Measurements from ENCODE around the gene ERMAP. TPM values are rescaled to one million over a fixed set of nuclear protein-coding genes. Genes with fewer than 3 reads are reported as not detected.

Gene ERMAP
- total and polyA plus RNA-seq, 4 experiments from 2014 or later = 2.0 to 8.6 (median 5.3) TPM

DNA sequence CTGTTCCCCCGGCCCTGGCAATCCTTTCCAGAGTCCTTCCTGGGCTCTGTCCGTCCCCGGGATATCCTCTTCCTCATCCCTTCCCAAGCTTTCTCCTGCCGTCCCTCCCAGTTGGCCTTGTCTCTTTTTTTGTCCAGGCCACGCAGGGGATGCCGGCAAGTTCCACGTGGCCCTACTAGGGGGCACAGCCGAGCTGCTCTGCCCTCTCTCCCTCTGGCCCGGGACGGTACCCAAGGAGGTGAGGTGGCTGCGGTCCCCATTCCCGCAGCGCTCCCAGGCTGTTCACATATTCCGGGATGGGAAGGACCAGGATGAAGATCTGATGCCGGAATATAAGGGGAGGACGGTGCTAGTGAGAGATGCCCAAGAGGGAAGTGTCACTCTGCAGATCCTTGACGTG is 13.7 kb downstream of the ERMAP start:
- H3K4me3 ChIP-seq (ENCODE audit: low read length in 2 of 2) = no peak overlapping the region
- no peaks in the 10 kb centered on the region for H3K9me3 ChIP-seq (ENCODE audit: control insufficient read depth in 1 of 2, low read length in 2 of 2)
- intact Hi-C loops (cut with micrococcal nuclease) = no loop called here
- no peaks in the 10 kb centered on the region for H3K36me3 ChIP-seq (ENCODE audit: insufficient read depth, low read length)
- Mint-ChIP-seq H3K27ac (no peak overlapping the region), H3K9me3 (no peaks in the 10 kb centered on the region), H3K4me1 (no peaks in the 10 kb centered on the region), H3K36me3 (peaks cover 0 to 16% of the 10 kb centered on the region in 2 donors), H3K27me3 (no peaks in the 10 kb centered on the region), H3K4me3 (no peak overlapping the region)
- no peak for DNase-seq
- ChIA-PET POLR2A (ENCODE audit: partially characterized antibody) (no interaction called here), CTCF (ENCODE audit: partially characterized antibody) (interaction anchor here (0.6 to 1.9 kb wide), 3 partner anchors 10 to 201 kb away, joined by 3 to 6 read pairs (median 3); partner anchors contain the start of gene ZNF691)
- H3K27ac ChIP-seq (ENCODE audit: low read depth, low read length) = no peak overlapping the region
- no peaks in the 10 kb centered on the region for H3K4me1 ChIP-seq (ENCODE audit: insufficient read depth, low read length)
- H3K27me3 ChIP-seq (ENCODE audit: insufficient read depth, low read length) = no peaks in the 10 kb centered on the region

DNA sequence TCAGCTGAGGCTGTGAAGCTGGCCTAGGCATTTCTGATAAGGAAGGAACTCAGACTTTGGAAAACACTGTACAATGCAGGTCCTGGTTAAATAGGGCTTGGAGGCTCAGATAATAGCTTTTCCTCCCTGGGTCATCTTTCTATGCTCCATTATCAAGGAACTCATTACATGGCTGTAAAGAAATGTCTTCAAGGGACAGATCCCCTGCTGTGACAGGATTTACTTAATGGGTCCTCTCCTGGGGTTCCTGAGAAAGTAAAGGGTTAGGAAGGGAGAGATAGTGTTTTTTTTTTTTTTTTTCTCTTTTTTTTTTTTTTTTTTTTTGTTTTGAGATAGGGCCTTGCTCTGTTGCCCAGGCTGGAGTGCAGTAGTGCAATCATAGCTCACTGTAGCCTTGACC is 14.4 kb downstream of the ERMAP start:
- H3K27me3 ChIP-seq (ENCODE audit: insufficient read depth, low read length) = no peaks in the 10 kb centered on the region
- ChIA-PET POLR2A (ENCODE audit: partially characterized antibody) (interaction anchor here (2.4 kb wide), 1 partner anchor 16 kb away, joined by 8 read pairs; the partner anchor contains the start of gene ZNF691), CTCF (ENCODE audit: partially characterized antibody) (interaction anchor here (0.6 to 1.9 kb wide), 4 partner anchors 9 to 200 kb away, joined by 3 to 6 read pairs (median 3); partner anchors contain the start of gene ZNF691)
- H3K27ac Mint-ChIP-seq = no peak overlapping the region
- peaks cover 0 to 23% of the 10 kb centered on the region in 2 donors for H3K36me3 Mint-ChIP-seq
- no peaks in the 10 kb centered on the region for H3K4me1 ChIP-seq (ENCODE audit: insufficient read depth, low read length)
- DNase-seq = no peak
- H3K9me3 Mint-ChIP-seq = no peaks in the 10 kb centered on the region
- H3K9me3 ChIP-seq (ENCODE audit: control insufficient read depth in 1 of 2, low read length in 2 of 2) = no peaks in the 10 kb centered on the region
- no peaks in the 10 kb centered on the region for H3K27me3 Mint-ChIP-seq
- H3K27ac ChIP-seq (ENCODE audit: low read depth, low read length) = no peak overlapping the region
- H3K4me1 Mint-ChIP-seq = no peaks in the 10 kb centered on the region
- intact Hi-C loops (cut with micrococcal nuclease) = no loop called here
- no peak overlapping the region for H3K4me3 ChIP-seq (ENCODE audit: low read length in 2 of 2)
- no peak overlapping the region for H3K4me3 Mint-ChIP-seq
- H3K36me3 ChIP-seq (ENCODE audit: insufficient read depth, low read length) = no peaks in the 10 kb centered on the region

GRCh38 chr1:42832641-42833240 is 15.8 kb downstream of the ERMAP start:
- H3K4me1 Mint-ChIP-seq = no peaks in the 10 kb centered on the region
- no peaks in the 10 kb centered on the region for H3K27me3 ChIP-seq (ENCODE audit: insufficient read depth, low read length)
- H3K27ac Mint-ChIP-seq = no peak overlapping the region
- DNase-seq = no peak
- intact Hi-C loops (cut with micrococcal nuclease) = no loop called here
- no peaks in the 10 kb centered on the region for H3K9me3 ChIP-seq (ENCODE audit: control insufficient read depth in 1 of 2, low read length in 2 of 2)
- H3K4me3 ChIP-seq (ENCODE audit: low read length in 2 of 2) = no peak overlapping the region
- no peak overlapping the region for H3K4me3 Mint-ChIP-seq
- H3K4me1 ChIP-seq (ENCODE audit: insufficient read depth, low read length) = no peaks in the 10 kb centered on the region
- H3K27me3 Mint-ChIP-seq = no peaks in the 10 kb centered on the region
- ChIA-PET CTCF (ENCODE audit: partially characterized antibody) (interaction anchor here (1.1 kb wide), 1 partner anchor 13 kb away, joined by 4 read pairs; the partner anchor contains the start of gene ZNF691), POLR2A (ENCODE audit: partially characterized antibody) (interaction anchor here (2.4 kb wide), 1 partner anchor 14 kb away, joined by 8 read pairs; the partner anchor contains the start of gene ZNF691)
- no peak overlapping the region for H3K27ac ChIP-seq (ENCODE audit: low read depth, low read length)
- H3K36me3 ChIP-seq (ENCODE audit: insufficient read depth, low read length) = no peaks in the 10 kb centered on the region
- H3K9me3 Mint-ChIP-seq = no peaks in the 10 kb centered on the region
- peaks cover 0 to 23% of the 10 kb centered on the region in 2 donors for H3K36me3 Mint-ChIP-seq

DNA sequence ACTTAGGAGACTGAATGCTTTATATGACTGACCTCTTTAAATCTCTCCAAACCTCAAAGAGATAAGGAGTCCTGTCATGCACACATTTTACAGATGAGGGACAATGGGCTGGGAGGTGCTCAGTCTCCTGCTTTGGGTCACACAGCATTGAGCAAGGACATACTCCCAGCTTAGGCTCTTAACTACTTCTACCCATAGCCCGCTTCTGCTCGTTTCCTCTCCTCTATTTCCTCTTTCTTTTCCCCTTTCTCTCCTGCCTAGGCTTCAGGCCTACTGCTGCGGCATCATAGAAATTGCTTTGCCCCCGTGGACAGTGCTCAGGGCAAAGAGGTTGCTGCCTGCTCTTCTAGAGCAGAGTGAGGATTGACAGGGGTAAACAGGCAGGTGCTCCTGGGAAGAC is 17.1 kb downstream of the ERMAP start:
- Histone ChIP-seq H3K36me3 (ENCODE audit: insufficient read depth, low read length) (no peaks in the 10 kb centered on the region), H3K27ac (ENCODE audit: low read depth, low read length) (no peak overlapping the region), H3K4me1 (ENCODE audit: insufficient read depth, low read length) (no peaks in the 10 kb centered on the region), H3K27me3 (ENCODE audit: insufficient read depth, low read length) (no peaks in the 10 kb centered on the region), H3K9me3 (ENCODE audit: control insufficient read depth in 1 of 2, low read length in 2 of 2) (no peaks in the 10 kb centered on the region), H3K4me3 (ENCODE audit: low read length in 2 of 2) (no peak overlapping the region)
- intact Hi-C loops (cut with micrococcal nuclease) = no loop called here
- ChIA-PET CTCF (ENCODE audit: partially characterized antibody) (interaction anchor here (1.1 kb wide), 1 partner anchor 12 kb away, joined by 4 read pairs; the partner anchor contains the start of gene ZNF691), POLR2A (ENCODE audit: partially characterized antibody) (no interaction called here)
- no peaks in the 10 kb centered on the region for H3K4me1 Mint-ChIP-seq
- no peak overlapping the region for H3K4me3 Mint-ChIP-seq
- DNase-seq = no peak
- peaks cover 0 to 23% of the 10 kb centered on the region in 2 donors for H3K36me3 Mint-ChIP-seq
- no peaks in the 10 kb centered on the region for H3K9me3 Mint-ChIP-seq
- H3K27ac Mint-ChIP-seq = no peak overlapping the region
- no peaks in the 10 kb centered on the region for H3K27me3 Mint-ChIP-seq

GRCh38 chr1:42834803-42835202 is 17.9 kb downstream of the ERMAP start:
- Mint-ChIP-seq H3K36me3 (peaks cover 0 to 20% of the 10 kb centered on the region in 2 donors), H3K4me1 (no peaks in the 10 kb centered on the region), H3K27ac (no peak overlapping the region), H3K9me3 (no peaks in the 10 kb centered on the region), H3K27me3 (no peaks in the 10 kb centered on the region), H3K4me3 (no peak overlapping the region)
- H3K27ac ChIP-seq (ENCODE audit: low read depth, low read length) = no peak overlapping the region
- DNase-seq = no peak
- intact Hi-C loops (cut with micrococcal nuclease) = no loop called here
- no peaks in the 10 kb centered on the region for H3K27me3 ChIP-seq (ENCODE audit: insufficient read depth, low read length)
- no peaks in the 10 kb centered on the region for H3K36me3 ChIP-seq (ENCODE audit: insufficient read depth, low read length)
- ChIA-PET CTCF (ENCODE audit: partially characterized antibody) (interaction anchor here (2.1 kb wide), 1 partner anchor 12 kb away, joined by 9 read pairs; the partner anchor contains the start of gene ZNF691), POLR2A (ENCODE audit: partially characterized antibody) (interaction anchor here (1.8 kb wide), 1 partner anchor 11 kb away, joined by 6 read pairs; the partner anchor contains the start of gene ZNF691)
- no peak overlapping the region for H3K4me3 ChIP-seq (ENCODE audit: low read length in 2 of 2)
- no peaks in the 10 kb centered on the region for H3K4me1 ChIP-seq (ENCODE audit: insufficient read depth, low read length)
- H3K9me3 ChIP-seq (ENCODE audit: control insufficient read depth in 1 of 2, low read length in 2 of 2) = no peaks in the 10 kb centered on the region

DNA sequence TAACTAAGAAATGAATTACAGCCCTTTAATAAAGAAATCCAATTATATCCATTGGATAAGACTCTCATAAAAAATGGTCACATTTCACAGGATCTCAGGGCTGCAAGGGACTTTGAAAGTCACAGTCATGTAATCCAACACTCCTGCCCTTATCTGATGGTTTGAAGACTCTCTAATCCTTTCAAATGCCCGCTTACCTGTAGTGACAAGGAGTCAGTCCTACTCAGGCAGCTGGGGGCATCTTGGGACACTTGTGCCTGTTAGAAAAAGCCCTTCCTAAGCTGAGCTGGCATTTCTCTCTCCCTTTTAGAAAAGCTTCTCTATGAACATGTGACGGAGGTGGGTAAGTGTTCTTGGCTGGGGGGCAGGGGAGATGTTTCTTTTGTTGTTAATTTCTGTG is 18.5 kb downstream of the ERMAP start:
- Histone ChIP-seq H3K4me3 (ENCODE audit: low read length in 2 of 2) (no peak overlapping the region), H3K27ac (ENCODE audit: low read depth, low read length) (no peak overlapping the region), H3K27me3 (ENCODE audit: insufficient read depth, low read length) (no peaks in the 10 kb centered on the region), H3K36me3 (ENCODE audit: insufficient read depth, low read length) (no peaks in the 10 kb centered on the region), H3K9me3 (ENCODE audit: control insufficient read depth in 1 of 2, low read length in 2 of 2) (no peaks in the 10 kb centered on the region), H3K4me1 (ENCODE audit: insufficient read depth, low read length) (no peaks in the 10 kb centered on the region)
- POLR2A ChIA-PET (ENCODE audit: partially characterized antibody) = interaction anchor here (0.7 to 1.8 kb wide), 2 partner anchors 10 to 18 kb away, joined by 3 to 6 read pairs; partner anchors contain the start of gene ZNF691
- H3K4me1 Mint-ChIP-seq = no peaks in the 10 kb centered on the region
- H3K4me3 Mint-ChIP-seq = no peak overlapping the region
- no peaks in the 10 kb centered on the region for H3K27me3 Mint-ChIP-seq
- CTCF ChIA-PET (ENCODE audit: partially characterized antibody) = interaction anchor here (1.1 to 2.1 kb wide), 2 partner anchors 9 to 11 kb away, joined by 3 to 9 read pairs; partner anchors contain the start of gene ZNF691
- no peak overlapping the region for H3K27ac Mint-ChIP-seq
- intact Hi-C loops (cut with micrococcal nuclease) = no loop called here
- no peaks in the 10 kb centered on the region for H3K9me3 Mint-ChIP-seq
- DNase-seq = no peak
- peaks cover 0 to 15% of the 10 kb centered on the region in 2 donors for H3K36me3 Mint-ChIP-seq

- ChIA-PET POLR2A (ENCODE audit: partially characterized antibody) (interaction anchor here (0.5 kb wide), 1 partner anchor 224 kb away, joined by 3 read pairs; no protein-coding TSS in a partner anchor), CTCF (ENCODE audit: partially characterized antibody) (interaction anchor here (1.5 kb wide), 1 partner anchor 10 kb away, joined by 6 read pairs; no protein-coding TSS in a partner anchor)
- Histone ChIP-seq H3K4me3 (ENCODE audit: low read length in 2 of 2) (no peak overlapping the region), H3K9me3 (ENCODE audit: control insufficient read depth in 1 of 2, low read length in 2 of 2) (no peaks in the 10 kb centered on the region), H3K27me3 (ENCODE audit: insufficient read depth, low read length) (no peaks in the 10 kb centered on the region), H3K27ac (ENCODE audit: low read depth, low read length) (no peak overlapping the region), H3K36me3 (ENCODE audit: insufficient read depth, low read length) (no peaks in the 10 kb centered on the region), H3K4me1 (ENCODE audit: insufficient read depth, low read length) (no peaks in the 10 kb centered on the region)
- Mint-ChIP-seq H3K9me3 (no peaks in the 10 kb centered on the region), H3K27ac (peak overlapping the region in 2 of 7 donors; percentile 23 to 71), H3K36me3 (peaks cover 0 to 18% of the 10 kb centered on the region in 2 donors), H3K4me3 (no peak overlapping the region), H3K4me1 (no peaks in the 10 kb centered on the region), H3K27me3 (no peaks in the 10 kb centered on the region)
- intact Hi-C loops (cut with micrococcal nuclease) = no loop called here
- DNase-seq = no peak
Observed at GRCh38 chr1:42837709-42838108, 20.8 kb downstream of the ERMAP start.
